ENCODE results near the gene SLC10A3.

- TF ChIP-seq POLR2A (IDR thresholded peaks at IDR 0.05) (no peak), CTCF (IDR thresholded peaks at IDR 0.05) (no peak)
Measured at GRCh38 chrX:154464806-154465365, 25.5 kb downstream of the SLC10A3 start.

All from heart left ventricle (tissue), 13 donors.